ENCODE measurements around the gene CDIPT. TPM values are rescaled to one million over a fixed set of nuclear protein-coding genes. Genes with fewer than 3 reads are reported as not detected.
"Not testable (repeated sequence)": the region's sequence is repeated elsewhere in the genome, so short reads cannot be mapped to it uniquely, and the experiment has no call there.

Gene CDIPT
- total and polyA plus RNA-seq, 4 experiments from 2014 or later: 76.2 to 123 (median 83.5) TPM

DNA sequence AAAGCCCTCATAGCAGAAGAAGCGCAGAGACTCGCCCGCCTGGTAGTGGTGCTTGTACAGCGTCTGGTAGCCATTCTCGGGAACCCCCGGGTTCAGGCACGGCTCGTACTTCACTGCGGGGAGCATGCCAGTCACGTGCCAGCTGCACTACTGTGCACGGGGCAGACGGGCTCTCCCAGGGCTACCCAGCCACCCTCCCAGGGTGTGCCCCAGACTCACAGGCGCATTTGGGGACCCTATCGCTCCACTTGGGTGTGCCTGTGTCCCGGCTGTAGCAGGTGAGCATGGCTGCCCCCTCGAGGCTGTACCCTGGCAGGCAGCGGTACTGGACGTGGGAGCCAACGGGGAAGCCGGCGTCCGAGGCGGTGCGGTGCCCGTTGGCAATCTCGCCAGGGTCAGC lies 10.3 kb upstream of the CDIPT start:
- H3K4me3 Mint-ChIP-seq: no peak overlapping the region
- H3K4me3 ChIP-seq (ENCODE audit: low read length in 2 of 2): no peak overlapping the region
- H3K36me3 Mint-ChIP-seq: no peaks in the 10 kb centered on the region
- peaks cover 3 to 21% (median 14%) of the 10 kb centered on the region in 4 donors for H3K4me1 Mint-ChIP-seq
- ChIA-PET POLR2A (ENCODE audit: partially characterized antibody) (no interaction called here), CTCF (ENCODE audit: partially characterized antibody) (no interaction called here)
- H3K27me3 Mint-ChIP-seq: peaks cover 7 to 17% of the 10 kb centered on the region in 2 donors
- peaks cover 8% of the 10 kb centered on the region for H3K27me3 ChIP-seq (ENCODE audit: insufficient read depth, low read length)
- H3K4me1 ChIP-seq (ENCODE audit: insufficient read depth, low read length): peaks cover 14% of the 10 kb centered on the region
- H3K36me3 ChIP-seq (ENCODE audit: insufficient read depth, low read length): no peaks in the 10 kb centered on the region
- no peak overlapping the region for H3K27ac Mint-ChIP-seq
- H3K9me3 ChIP-seq (ENCODE audit: control insufficient read depth in 1 of 2, low read length in 2 of 2): no peaks in the 10 kb centered on the region
- intact Hi-C loops (cut with micrococcal nuclease): no loop called here
- no peak for DNase-seq
- H3K27ac ChIP-seq (ENCODE audit: low read depth, low read length): no peak overlapping the region
- peaks cover 0 to 1% (median 0%) of the 10 kb centered on the region in 8 donors for H3K9me3 Mint-ChIP-seq

DNA sequence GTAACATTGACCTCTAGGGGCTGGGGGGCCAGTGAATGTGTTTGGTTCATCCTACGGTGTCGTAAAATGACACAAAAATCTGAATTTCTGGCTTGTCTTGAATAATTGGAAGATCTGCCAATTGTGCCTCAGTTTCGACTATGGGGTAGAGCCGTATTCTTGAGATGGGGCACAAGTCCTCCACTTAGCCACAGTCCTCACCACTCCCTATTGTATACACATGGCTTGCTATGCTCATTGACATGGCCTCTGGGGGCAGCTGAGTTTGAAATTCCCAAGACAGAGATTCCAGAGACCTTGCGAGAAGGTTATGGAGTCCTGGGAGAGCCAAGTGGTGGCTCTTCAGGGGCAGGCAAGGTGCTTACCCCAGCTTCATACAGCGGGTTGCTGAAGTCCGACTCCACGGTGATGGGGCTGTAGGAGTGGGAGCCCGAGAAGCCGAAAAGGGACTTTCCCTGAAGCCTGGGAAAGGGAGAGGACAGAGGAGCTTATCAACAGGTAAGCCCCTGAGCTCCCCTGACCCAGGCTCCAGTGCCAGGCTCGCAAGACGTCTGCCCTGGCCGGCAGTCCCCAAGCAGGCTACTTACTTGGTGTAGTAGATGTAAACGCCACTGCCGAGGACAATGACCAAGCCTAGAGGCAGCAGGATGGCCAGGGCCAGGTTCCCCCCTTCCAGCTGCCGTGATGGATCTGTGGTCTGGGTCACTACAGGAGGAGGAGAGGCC lies 9.0 kb upstream of the CDIPT start:
- DNase-seq: no peak
- POLR2A ChIA-PET (ENCODE audit: partially characterized antibody): interaction anchor here (1.0 kb wide), 1 partner anchor 8 kb away, joined by 3 read pairs; no protein-coding TSS in a partner anchor
- Histone ChIP-seq H3K4me1 (ENCODE audit: insufficient read depth, low read length) (peaks cover 5% of the 10 kb centered on the region), H3K27me3 (ENCODE audit: insufficient read depth, low read length) (no peaks in the 10 kb centered on the region), H3K4me3 (ENCODE audit: low read length in 2 of 2) (no peak overlapping the region), H3K36me3 (ENCODE audit: insufficient read depth, low read length) (no peaks in the 10 kb centered on the region), H3K27ac (ENCODE audit: low read depth, low read length) (no peak overlapping the region), H3K9me3 (ENCODE audit: control insufficient read depth in 1 of 2, low read length in 2 of 2) (no peaks in the 10 kb centered on the region)
- Mint-ChIP-seq H3K27me3 (peaks cover 0 to 8% of the 10 kb centered on the region in 2 donors), H3K27ac (no peak overlapping the region), H3K4me1 (peaks cover 0 to 9% (median 5%) of the 10 kb centered on the region in 4 donors), H3K9me3 (no peaks in the 10 kb centered on the region), H3K36me3 (no peaks in the 10 kb centered on the region), H3K4me3 (no peak overlapping the region)
- intact Hi-C loops (cut with micrococcal nuclease): no loop called here
- CTCF ChIA-PET (ENCODE audit: partially characterized antibody): no interaction called here

GRCh38 chr16:29869067-29869466 lies 6.0 kb upstream of the CDIPT start:
- H3K4me1 Mint-ChIP-seq; H3K27me3 ChIP-seq (ENCODE audit: insufficient read depth, low read length); H3K36me3 ChIP-seq (ENCODE audit: insufficient read depth, low read length); POLR2A ChIA-PET (ENCODE audit: partially characterized antibody); intact Hi-C loops (cut with micrococcal nuclease); H3K27me3 Mint-ChIP-seq; H3K4me3 ChIP-seq (ENCODE audit: low read length in 2 of 2); H3K9me3 Mint-ChIP-seq; DNase-seq; H3K27ac Mint-ChIP-seq; H3K27ac ChIP-seq (ENCODE audit: low read depth, low read length); H3K9me3 ChIP-seq (ENCODE audit: control insufficient read depth in 1 of 2, low read length in 2 of 2); H3K4me3 Mint-ChIP-seq; H3K4me1 ChIP-seq (ENCODE audit: insufficient read depth, low read length); H3K36me3 Mint-ChIP-seq: not testable (repeated sequence)
- CTCF ChIA-PET (ENCODE audit: partially characterized antibody): interaction anchor here (1.5 kb wide), 1 partner anchor 83 kb away, joined by 3 read pairs; no protein-coding TSS in a partner anchor

- intact Hi-C loops (cut with micrococcal nuclease): no loop called here
- no peak for DNase-seq
- ChIA-PET CTCF (ENCODE audit: partially characterized antibody) (interaction anchor here (0.9 to 1.5 kb wide), 2 partner anchors 12 to 83 kb away, joined by 3 read pairs; no protein-coding TSS in a partner anchor), POLR2A (ENCODE audit: partially characterized antibody) (no interaction called here)
- Mint-ChIP-seq H3K27me3 (no peaks in the 10 kb centered on the region), H3K4me3 (no peak overlapping the region), H3K36me3 (no peaks in the 10 kb centered on the region), H3K9me3 (no peaks in the 10 kb centered on the region), H3K27ac (no peak overlapping the region), H3K4me1 (peaks cover under 1 to 8% (median 2%) of the 10 kb centered on the region in 4 donors)
- Histone ChIP-seq H3K9me3 (ENCODE audit: control insufficient read depth in 1 of 2, low read length in 2 of 2) (no peaks in the 10 kb centered on the region), H3K27ac (ENCODE audit: low read depth, low read length) (no peak overlapping the region), H3K4me1 (ENCODE audit: insufficient read depth, low read length) (peaks cover 4% of the 10 kb centered on the region), H3K36me3 (ENCODE audit: insufficient read depth, low read length) (no peaks in the 10 kb centered on the region), H3K4me3 (ENCODE audit: low read length in 2 of 2) (no peak overlapping the region), H3K27me3 (ENCODE audit: insufficient read depth, low read length) (no peaks in the 10 kb centered on the region)
Observed at GRCh38 chr16:29868396-29869009, 5.5 kb upstream of the CDIPT start.

- ChIA-PET CTCF (ENCODE audit: partially characterized antibody) (interaction anchor here (0.8 to 1.7 kb wide), 3 partner anchors 56 to 173 kb away, joined by 4 read pairs; no protein-coding TSS in a partner anchor), POLR2A (ENCODE audit: partially characterized antibody) (interaction anchor here (0.7 to 3.0 kb wide), 6 partner anchors 36 to 168 kb away, joined by 3 to 18 read pairs (median 7); partner anchors contain the start of genes ASPHD1, HIRIP3, INO80E and MVP)
- no peaks in the 10 kb centered on the region for H3K27me3 Mint-ChIP-seq
- H3K27me3 ChIP-seq (ENCODE audit: insufficient read depth, low read length): no peaks in the 10 kb centered on the region
- H3K9me3 ChIP-seq (ENCODE audit: control insufficient read depth in 1 of 2, low read length in 2 of 2): no peaks in the 10 kb centered on the region
- H3K27ac ChIP-seq (ENCODE audit: low read depth, low read length): no peak overlapping the region
- peak overlapping the region in 1 of 7 donors; percentile 12 for H3K27ac Mint-ChIP-seq
- H3K36me3 Mint-ChIP-seq: peaks cover 12 to 23% of the 10 kb centered on the region in 2 donors
- no peak overlapping the region for H3K4me3 Mint-ChIP-seq
- H3K9me3 Mint-ChIP-seq: peaks cover 0 to 2% (median 0%) of the 10 kb centered on the region in 8 donors
- intact Hi-C loops (cut with micrococcal nuclease): loop anchor here (5.0 kb wide), 1 partner anchor 63 kb away; the partner anchor contains the start of gene KCTD13
- peaks cover 4% of the 10 kb centered on the region for H3K36me3 ChIP-seq (ENCODE audit: insufficient read depth, low read length)
- H3K4me3 ChIP-seq (ENCODE audit: low read length in 2 of 2): no peak overlapping the region
- DNase-seq: peak in 1 of 5 donors; percentile 32
- H3K4me1 Mint-ChIP-seq: peaks cover 4 to 34% (median 18%) of the 10 kb centered on the region in 4 donors
- peaks cover 22% of the 10 kb centered on the region for H3K4me1 ChIP-seq (ENCODE audit: insufficient read depth, low read length)
Observed at GRCh38 chr16:29864205-29864604, 1.2 kb upstream of the CDIPT start.

GRCh38 chr16:29863669-29863984 lies 601 bp upstream of the CDIPT start:
- Mint-ChIP-seq H3K27me3 (no peaks in the 10 kb centered on the region), H3K9me3 (peaks cover 0 to 2% (median 0%) of the 10 kb centered on the region in 8 donors), H3K4me3 (peak overlapping the region; percentile 84 to 97 (median 94)), H3K4me1 (peaks cover 4 to 34% (median 18%) of the 10 kb centered on the region in 4 donors), H3K36me3 (peaks cover 13 to 26% of the 10 kb centered on the region in 2 donors), H3K27ac (peak overlapping the region; percentile 47 to 100 (median 98))
- POLR2A ChIA-PET (ENCODE audit: partially characterized antibody): interaction anchor here (0.6 to 3.0 kb wide), 20 partner anchors 8 to 200 kb away, joined by 3 to 18 read pairs (median 5); partner anchors contain the start of genes ASPHD1, HIRIP3, INO80E and KCTD13
- CTCF ChIA-PET (ENCODE audit: partially characterized antibody): interaction anchor here (0.7 to 1.7 kb wide), 5 partner anchors 15 to 163 kb away, joined by 3 to 4 read pairs (median 4); no protein-coding TSS in a partner anchor
- H3K9me3 ChIP-seq (ENCODE audit: control insufficient read depth in 1 of 2, low read length in 2 of 2): no peaks in the 10 kb centered on the region
- H3K27me3 ChIP-seq (ENCODE audit: insufficient read depth, low read length): no peaks in the 10 kb centered on the region
- DNase-seq: no peak
- intact Hi-C loops (cut with micrococcal nuclease): loop anchor here (1.0 to 5.0 kb wide), 7 partner anchors 13 to 158 kb away; partner anchors contain the start of genes ASPHD1, INO80E, KCTD13 and PAGR1
- H3K27ac ChIP-seq (ENCODE audit: low read depth, low read length): peak overlapping the region; percentile 89
- peaks cover 10% of the 10 kb centered on the region for H3K36me3 ChIP-seq (ENCODE audit: insufficient read depth, low read length)
- peaks cover 22% of the 10 kb centered on the region for H3K4me1 ChIP-seq (ENCODE audit: insufficient read depth, low read length)
- H3K4me3 ChIP-seq (ENCODE audit: low read length in 2 of 2): peak overlapping the region in 1 of 2 donors; percentile 83

Data from CD4-positive, alpha-beta memory T cell (primary cell).